CD4-positive, alpha-beta T cell treated with Interleukin-15 for 1 hour (primary cell): ENCODE data around the gene ABCA2.

ENCODE experiments used
- DNase-seq: peaks from one replicate; pipeline ENCODE4 v3.0.0-alpha.2; 2020

Gene ABCA2

DNA sequence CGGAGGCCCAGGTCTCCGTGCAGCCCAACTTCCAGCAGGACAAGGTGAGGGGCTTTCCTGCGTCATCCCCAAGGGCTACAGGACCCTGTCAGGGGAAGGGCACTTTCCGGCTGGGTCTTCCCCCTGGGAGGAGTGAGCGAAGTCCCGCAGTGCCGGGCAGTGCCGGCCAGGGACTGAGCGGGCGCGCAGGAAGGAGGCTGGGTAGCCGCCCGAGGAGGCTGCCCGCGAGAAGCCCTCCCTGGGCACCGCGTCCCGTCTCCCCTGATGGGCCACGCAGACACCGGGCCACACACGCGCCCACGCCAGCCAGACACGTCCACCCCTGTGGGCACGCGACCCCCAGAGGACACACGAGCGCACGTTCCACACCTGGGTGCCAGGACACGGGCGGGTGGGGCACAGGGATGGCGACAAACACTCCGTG is 50.4 kb downstream of the ABCA2 start:
- no peak for DNase-seq

DNA sequence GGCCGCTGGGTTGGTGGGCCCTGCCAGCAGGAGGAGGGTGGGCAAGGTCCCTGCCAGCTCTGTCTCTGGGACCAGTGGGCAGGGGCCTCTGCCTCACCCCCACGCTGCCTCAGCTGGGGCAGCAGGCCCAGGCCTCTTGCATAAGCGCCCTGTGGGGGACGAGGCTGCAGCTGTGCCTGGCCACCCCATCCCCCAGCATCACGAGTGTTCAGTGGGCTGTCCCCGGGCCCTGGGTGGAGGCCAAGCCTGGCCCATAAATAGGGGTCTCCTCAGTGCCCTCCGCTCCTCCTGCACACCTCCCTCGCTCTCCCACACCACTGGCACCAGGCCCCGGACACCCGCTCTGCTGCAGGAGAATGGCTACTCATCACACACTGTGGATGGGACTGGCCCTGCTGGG is 50.8 kb downstream of the ABCA2 start, which contains the start of gene PTGDS:
Gene PTGDS, plus strand, starts transcription at position 282 of the 400 bp plus-strand sequence. Its CDS starts 75 bp downstream, at position 357.
- no peak for DNase-seq

DNA sequence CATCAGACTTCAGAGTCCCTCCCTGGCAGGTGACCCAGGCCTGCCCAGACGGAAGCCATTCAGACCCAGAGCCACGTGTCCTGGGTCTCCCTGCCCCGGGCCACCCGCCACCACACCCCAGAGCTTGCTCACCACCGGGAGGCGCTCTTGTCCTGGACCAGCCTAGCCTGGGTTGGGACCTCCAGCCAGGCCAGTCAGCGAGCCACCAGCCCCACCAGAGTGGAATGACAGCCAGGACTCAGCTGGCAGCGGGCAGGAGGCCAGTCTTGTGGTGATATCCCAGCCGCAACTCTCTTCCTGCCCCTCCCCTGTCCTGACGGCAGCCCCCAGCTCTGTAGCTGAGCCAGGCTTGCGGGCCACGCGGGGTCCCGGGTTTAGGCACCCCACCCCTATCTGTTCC is 52.4 kb downstream of the ABCA2 start:
- peak; percentile 35 for DNase-seq

DNA sequence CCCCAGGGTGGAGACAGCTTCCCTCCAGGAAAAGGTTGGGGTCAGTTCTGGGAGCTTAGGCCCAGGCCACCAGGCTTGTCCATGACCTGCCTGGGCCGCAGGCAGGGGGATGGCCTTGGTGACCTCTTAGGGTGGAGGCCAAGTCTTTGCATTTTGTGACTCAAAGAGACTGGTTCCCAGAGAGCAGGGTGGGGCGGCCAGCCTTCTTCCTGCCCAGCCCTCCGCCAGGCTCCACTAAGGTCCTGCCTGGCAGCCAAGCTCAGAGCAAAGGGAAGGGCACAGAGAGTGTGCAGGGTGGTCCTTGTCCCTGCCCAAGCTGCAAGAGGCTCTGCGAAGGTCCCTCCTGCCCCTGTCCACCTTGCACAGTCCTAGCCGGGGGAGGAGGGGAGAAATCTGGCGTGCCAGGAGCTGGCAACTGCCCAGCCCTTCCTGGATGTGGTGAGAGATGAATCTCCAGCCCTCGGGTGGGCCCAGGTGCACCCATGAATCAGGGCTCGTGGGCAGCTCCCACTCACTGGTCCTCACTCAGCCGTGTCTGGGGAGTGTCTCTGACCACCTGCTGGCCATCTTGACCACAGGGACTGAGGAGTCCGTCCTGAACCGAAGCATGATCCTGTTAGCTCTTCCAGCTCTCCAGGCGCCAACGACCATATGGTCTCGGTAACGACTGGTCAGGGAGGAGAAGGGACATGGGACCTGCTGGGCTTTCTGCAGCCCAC is 53.1 kb downstream of the ABCA2 start:
- DNase-seq, result no peak

DNA sequence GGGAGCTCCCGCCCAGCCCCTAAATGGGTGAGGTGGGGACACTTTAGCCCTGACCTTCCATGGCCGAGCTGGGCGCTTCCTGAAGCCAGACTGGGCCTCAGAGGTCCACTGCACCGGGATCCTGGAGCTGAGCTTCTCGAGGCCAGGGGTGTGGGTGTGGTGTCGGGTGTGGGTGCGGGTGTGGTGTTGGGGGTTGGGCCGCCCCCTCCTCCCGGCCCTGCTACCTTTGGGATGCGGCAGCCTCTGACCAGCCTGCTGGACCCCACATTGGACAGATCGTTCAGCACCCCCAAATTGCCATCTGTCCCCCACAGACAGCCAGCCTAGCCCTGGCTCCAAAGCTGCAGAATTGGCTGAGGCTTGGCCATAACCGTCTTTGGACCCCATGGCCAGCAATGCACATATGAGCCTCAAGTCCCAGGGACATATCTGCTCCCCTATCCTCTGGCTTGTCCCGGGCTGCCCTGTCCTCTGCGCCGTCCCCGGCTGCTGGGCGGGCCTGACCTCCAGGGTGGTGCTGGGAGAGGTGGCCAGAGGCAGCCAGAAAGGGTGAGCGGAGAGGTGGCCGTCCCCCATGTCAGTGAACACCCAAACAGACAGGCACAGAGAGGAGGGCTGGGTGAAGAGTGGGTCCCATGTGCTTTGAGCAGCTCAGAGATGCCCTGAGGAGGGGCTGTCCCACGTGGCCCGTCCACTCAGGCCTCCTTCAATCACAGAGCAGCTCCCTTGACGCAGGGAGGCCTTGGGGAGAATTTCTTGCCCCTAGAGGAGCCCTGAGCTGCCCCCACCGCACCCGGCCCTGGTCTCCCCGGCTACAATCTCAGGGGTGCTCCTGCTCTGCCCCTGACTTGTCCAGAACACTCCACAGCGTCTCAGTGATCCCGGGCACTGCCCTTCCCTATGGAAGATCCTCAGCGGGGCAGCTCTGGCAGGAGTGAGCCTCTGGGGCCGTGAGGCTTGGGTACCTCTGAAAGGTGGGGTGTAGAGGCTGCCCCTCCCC is 54.1 kb downstream of the ABCA2 start:
- DNase-seq, result no peak

DNA sequence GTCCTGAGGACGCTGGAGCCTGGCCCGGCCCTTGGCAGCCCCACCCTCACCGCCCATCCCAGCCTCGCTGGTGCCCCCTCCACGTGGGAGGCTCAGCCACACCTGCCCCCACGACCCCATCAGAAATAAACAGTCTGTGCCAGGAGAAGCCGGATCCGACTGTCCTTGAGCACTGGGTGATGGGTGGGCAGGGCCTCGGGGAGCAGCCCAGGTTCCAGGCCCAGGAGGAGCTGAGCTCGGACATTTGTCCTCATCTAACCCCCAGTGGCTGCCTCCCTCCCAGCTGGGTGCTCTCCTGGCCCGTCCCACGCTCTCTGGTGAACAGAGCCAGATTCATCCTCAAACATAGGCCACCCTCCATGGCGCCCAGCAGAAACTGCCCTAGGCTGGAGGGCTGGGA is 55.3 kb downstream of the ABCA2 start:
- no peak for DNase-seq

DNA sequence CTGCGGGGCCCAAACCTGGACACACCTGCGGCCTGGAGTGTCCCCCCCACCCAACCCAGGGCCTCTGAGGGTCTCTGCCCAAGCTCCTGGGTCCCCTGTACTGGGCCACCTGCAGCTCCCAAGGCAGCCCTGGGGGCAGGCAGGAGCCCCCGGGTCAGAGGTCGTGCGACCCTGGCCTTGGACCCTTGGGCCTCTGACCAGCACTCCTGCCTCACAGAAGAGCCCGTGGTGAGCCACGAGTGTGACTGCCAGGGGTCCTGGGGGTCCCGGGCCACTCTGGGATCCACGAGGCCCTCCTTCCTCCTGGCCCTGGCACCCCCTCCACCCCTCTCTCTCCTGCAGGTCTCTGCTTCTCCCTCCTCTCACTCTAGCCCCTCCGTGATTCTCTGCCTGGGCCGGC is 55.7 kb downstream of the ABCA2 start:
- DNase-seq, result no peak

DNA sequence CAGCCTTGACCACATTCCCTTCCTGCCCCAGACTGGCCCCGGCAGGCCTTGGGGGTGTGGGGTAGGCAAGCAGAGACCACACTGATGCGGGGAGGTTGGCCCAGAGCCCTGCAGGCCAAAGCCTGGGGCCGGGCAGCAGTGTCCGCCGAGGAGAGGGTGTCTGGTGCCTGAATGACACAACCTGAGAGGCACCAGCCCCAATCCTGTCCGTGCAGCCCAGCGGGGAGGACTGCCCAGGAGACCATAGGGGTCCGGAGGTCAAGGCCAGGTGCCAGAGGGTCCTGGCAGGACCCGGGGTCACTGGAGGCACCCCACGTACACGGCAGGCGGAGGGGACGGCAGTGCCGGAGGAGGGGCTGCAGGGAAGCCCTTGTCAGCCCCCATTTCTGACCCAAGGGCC is 56.3 kb downstream of the ABCA2 start:
- no peak for DNase-seq

DNA sequence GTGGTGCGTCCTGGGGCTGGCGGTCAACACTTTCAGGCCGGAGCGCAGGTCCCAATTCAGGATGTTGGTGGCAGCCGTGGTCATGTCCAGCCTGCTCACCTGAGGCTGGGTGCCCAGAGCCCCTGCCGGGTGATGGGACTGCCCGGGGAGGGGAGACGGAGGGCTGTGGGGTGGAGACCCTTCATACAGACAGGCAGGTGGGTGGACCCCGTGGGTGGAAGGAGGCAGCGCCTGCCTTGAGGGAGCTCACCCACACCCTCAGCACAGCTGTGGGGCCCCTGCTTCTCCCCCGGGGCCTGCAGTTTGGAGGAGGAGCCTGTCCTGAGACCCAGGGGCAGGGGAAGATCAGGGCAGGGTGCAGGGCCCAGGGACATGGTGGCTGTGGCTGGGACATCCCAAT is 57.7 kb downstream of the ABCA2 start:
- no peak for DNase-seq

DNA sequence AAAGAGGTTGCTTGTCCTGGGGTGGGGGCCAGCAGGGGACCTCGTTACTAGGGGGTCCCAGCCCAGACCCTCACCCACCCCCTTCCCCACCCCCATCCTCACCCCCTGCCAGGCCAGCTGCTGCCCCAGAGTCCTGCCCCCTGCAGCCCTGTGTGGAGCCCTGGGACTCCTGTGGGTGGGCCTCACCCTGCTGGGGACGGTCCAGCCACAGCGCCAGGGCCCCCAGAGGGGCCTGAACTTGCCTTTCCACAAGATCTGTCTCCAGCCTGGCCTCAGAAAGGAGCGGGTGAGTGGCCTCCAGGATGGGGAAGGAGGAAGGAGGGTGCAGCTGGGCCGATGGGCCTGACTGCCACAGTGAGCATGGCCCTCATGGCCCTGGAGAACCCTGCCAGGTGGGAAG is 58.3 kb downstream of the ABCA2 start:
- DNase-seq, result no peak

DNA sequence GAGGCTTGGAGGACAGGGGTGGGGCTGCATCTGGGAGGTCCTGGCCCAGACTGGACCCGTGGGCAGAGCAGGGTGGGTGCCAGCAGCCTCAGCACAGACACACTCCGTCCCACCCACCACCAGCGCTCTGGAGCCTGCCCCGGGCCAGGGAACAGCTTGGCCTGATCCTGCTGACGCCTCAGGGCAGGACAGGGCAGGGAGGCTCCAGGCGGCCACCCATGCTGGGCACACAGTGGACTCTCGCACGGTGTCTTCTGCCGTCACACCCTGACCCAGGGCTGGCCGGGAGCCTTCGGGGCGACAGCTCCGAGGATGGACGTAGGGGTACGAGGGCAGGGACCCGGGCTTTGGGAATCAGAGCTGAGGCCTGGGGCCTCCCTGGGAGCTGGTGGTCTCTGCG is 58.9 kb downstream of the ABCA2 start:
- no peak for DNase-seq

DNA sequence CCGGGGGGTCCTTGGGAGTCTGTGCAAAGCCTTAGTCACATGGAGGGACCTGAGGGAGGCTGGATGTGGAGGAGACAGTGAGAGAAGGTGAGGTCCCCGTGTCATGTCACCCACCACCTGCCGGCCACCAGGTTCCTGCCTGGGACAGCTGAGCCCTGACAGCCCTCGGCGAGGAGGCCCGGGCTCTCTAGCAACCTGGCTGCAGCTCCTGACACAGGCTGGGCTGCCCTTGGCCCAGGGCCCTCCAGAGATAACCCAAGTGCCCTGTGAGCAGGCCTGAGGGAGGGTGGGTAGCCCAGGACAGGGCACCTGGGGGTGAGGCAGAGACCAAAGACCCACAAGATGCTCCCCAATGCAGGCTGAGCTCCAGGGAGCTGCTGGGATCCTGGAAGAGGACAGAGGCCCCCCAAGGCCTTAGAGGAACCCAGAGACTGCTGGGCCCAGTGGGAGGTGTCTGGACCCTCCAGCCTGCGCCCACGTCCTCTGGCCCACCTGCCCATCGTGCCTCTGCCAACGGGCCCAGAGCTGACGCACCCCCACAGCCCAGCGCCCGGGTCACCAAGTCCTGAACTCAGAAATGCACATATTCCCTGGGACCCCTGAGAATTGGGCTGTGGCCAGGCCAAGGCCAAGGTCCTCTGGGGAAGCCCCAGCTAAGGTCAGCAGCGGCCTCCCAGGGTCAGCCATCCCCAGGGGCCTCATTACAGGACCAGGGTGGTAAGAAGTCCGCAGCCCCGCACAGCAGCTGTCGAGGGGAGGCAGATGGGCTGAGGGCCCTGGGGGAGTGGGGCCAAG is 59.5 kb downstream of the ABCA2 start:
- no peak for DNase-seq

DNA sequence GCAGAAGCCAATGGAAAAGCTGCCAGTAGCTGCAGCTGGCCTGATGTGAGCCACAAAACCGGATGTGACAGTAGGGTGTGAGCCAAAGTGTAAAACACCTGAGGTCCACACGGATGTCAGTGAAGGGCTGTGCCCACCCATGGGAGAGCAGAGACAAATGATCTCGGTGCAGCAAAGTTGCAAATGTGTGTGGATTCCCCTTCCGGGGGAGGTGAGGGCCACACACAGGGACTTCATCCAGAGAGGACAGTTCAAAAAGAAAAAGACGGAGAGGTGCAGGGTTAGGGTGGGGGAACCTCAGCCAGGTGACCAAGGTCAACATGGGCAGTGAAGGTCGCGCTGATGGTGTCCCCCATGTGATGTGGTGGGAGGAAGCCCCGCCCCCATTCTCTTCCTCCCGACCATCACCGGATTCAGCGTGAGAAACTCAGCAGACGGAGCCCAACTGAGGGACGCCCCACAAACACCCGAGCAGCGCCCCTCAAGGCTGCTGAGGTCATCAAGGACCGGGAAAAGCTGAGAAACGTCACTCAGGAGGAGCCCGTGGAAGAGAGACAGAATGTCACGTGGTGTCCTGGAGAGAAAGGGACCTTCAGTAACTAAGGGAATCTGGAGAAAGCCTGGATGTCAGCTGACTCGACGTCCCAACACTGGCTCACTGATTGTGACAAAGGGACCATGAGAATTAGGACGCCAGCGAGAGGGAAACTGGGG is 62.1 kb downstream of the ABCA2 start:
- DNase-seq, result peak; percentile 57

DNA sequence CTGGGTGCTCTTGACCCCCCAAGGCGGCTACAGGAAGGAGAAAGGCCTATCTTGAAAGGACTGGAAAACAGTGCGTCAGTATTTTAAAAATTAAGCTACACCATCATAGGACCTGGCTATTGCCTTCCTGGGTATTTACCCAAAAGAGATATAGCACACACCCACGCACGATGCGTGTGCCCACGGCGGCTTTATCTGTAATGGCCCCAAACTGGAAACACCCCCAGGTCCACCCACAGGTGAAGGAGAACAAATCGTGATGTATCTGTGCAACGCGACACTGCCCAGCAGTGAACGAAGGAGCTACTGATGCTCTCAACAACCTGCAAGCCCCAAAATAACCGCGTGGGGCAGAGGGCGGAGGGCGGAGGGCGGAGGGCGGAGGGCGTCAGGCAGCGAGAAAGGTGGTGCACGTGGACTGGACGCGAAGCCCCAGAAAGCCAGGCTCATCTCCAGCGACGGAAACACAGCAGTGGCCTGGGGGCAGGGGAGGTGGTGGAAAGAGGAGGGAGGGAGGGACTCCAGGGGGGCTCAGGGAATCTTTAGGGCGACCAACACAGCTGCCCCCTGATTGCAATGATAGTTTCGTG is 63.1 kb downstream of the ABCA2 start:
- no peak for DNase-seq

DNA sequence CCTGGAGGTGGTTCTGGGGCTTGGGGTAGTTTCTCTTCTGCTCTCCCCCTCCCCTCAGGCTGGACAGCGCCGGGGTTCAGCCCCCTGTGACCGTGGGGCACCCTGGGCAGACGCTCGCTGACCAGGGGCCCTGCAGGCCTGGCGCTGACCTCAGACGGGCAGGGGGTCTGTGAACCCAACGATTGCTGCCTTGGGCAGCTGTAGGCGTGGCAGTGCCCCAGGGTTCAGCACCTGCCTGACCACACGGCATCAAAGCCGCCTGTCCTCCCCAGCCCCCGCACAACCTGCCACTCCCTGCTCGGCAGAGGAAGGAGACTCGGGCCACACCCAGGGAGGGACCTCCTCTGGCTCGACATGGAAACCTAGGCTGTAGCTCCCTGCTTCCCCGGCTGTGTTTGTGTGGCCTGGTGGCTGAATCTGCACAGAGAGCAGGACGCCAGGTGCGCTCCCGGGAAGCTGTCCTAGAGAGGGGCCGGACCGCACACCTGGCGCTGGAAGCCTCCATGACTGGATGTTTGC is 63.8 kb downstream of the ABCA2 start:
- DNase-seq, result no peak

DNA sequence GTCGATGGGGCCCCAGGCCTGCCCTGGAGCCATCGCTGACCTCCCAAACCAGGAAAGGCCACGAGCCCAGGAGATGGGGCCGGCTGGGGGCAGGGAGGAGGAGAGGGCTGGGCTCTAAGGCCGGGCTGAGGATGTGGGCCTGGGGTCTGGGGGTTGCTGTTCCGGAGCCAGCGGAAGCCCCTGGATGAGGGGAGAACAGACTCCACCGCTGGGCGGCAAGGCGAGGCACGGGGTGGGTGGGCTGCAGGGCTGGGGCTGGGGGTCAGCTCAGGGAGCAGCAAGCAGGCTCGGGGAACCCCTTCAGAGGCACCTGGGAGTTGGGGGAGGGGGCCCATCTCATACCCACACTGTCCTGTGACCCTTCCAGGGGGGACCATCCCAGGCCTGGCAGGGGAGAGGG is 64.3 kb downstream of the ABCA2 start:
- no peak for DNase-seq

DNA sequence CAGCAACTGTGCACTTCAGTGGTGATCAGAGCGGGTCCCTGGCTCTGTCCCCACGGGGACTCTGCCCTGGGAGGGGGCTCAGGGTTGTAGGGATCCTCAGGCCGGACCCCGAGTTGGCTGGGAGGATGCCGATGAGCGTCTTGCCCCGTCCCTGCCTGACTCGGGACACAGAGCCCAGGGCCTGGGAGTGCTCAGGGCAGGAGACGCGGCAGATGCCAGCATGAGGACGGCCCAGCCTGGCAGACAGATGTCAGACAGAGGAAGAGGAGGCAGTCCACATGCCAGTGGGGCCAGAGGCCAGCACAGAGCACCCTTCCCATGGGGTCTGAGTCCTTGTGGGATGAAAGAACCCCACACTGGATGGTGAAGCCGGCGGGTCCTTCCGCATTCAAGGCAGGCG is 64.7 kb downstream of the ABCA2 start:
- no peak for DNase-seq

DNA sequence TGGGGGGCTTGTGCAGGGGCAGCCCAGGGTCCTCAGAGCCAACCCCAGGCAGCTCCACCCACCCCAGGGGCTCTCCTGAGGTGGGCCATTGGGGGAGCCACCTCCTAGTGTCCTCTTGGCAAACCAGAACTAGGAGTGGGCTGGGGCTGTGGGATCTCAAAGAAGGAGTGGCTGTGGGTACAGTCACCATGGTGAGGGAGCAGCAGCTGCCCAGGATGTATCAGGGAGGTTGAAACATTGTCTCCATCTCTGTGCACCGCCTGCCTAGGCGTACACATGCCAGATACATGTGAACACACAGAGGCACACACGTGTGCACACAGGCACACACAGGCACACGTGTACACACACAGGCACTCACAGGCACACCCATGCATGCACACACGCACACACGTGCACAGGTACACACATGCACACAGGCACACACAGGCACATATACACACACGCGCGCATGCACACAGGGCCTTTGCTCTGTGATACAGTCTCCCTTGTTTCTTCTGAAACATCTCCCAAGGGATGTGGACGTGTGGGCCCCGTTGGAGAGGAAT is 65.3 kb downstream of the ABCA2 start:
- DNase-seq, result no peak

DNA sequence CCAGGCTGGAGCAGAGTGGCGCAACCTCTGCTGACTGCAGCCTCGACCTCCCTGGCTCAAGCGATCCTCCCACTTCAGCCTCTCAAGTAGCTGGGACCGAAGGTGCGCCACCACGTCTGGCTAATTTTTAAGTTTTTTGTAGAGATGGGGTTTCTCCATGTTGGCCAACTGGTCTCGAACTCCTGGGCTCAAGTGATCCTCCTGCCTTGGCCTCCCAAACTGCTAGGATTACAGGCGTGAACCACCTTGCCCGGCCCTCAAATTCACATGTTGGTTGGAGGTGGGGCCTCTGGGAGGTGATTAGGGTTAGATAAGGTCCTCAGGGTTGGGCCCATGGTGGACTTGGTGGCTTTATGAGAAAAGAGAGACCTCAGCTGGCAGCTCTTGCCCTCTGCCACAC is 65.9 kb downstream of the ABCA2 start:
- no peak for DNase-seq

DNA sequence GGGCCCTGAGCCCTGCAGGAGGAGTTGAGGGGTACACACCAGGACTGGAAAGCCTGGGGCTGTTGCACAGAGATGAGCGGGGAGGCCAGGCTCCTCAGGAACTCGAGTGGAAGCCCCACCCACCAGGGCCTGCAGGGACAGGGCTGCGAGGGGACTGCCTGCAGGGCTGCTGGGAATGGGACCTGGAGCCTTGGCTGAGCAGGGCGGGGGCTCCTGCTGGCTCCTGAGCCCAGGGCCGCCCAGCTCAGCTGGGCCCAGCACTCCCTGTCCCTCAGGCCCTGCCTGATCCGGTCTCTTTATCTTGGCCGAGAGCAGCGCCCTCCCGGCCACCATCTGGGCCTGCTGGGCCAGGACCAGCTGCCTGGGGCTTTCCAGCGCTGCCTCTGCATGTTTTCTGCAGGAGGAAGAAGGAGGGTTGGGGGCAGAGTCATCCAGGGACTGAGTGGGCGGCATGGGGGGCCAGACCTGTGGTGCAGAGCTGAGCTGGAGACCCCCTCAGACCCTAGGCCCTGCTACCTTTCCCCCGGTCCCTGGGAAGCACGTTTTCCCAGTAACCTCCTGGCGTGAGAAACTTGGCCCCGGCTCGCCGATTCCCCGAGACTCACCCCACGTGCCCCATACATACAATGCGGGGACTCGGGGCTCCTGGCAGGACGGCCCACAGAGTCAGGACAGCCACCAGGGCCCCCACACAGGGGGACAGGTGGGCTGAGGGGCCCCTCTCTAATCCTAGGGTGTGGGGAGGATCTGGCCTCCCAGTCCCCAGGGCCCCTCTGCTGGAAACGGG is 66.6 kb downstream of the ABCA2 start:
- no peak for DNase-seq

DNA sequence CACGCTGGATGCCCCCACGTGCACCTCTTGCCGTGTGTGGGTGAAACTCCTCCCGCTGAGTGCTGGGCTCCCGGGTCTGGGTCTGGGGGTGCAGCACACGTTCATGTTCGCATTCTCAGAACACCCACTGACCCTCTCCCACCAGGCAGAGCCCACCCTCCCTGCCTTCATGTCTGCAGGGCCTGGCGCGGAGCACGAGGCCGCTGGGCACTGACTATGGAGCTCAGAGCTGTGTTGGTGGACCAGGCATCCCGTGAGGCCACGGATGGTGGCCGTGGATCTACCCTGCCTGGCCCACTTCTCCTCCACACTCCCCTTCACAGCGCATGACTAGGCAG is 67.1 kb downstream of the ABCA2 start:
- DNase-seq, result no peak
